GM12892 (cell line): Measurements from ENCODE around the gene ZNFX1.

Experiments used
- POLR2A ChIP-seq: IDR thresholded peaks from 2 replicates; pipeline ENCODE4 v1.6.1; 2011; ENCODE audit warnings: low read depth, low read length, control low read depth
- POLR2AphosphoS5 ChIP-seq: IDR thresholded peaks from 2 replicates; pipeline ENCODE4 v1.6.1; 2011; ENCODE audit warnings: low read depth, low read length, control low read depth
- TAF1 ChIP-seq: IDR thresholded peaks from 2 replicates; pipeline ENCODE4 v1.6.1; 2011; ENCODE audit warnings: low read depth, mild to moderate bottlenecking, control low read depth, low read length, borderline replicate concordance

- TF ChIP-seq POLR2A: peak; percentile 63; the same call in 1 of the 2 replicates
- peak; percentile 81 for TF ChIP-seq POLR2AphosphoS5
- no peak for TF ChIP-seq TAF1
Observed at GRCh38 chr20:49286689-49287551, 9.1 kb upstream of the ZNFX1 start.
